GM19043 (cell line): ENCODE results near the gene SYCP3.

Experiments
- ATAC-seq: cut with Tn5 transposase; IDR thresholded peaks from one replicate; pipeline ENCODE4 v1.9.1; 2021; ENCODE audit warnings: low read depth; ENCODE audit not compliant: unreplicated experiment

The SYCP3 gene

GRCh38 chr12:101714877-101715444 is 24.3 kb downstream of the SYCP3 start:
- no peak for ATAC-seq

- ATAC-seq = no peak
These were observed 25.3 kb downstream of the SYCP3 start for GRCh38 chr12:101713930-101714329.

- ATAC-seq = no peak
These were observed 26.1 kb downstream of the SYCP3 start for GRCh38 chr12:101713059-101713682.

- ATAC-seq = no peak
These were observed 29.0 kb downstream of the SYCP3 start for GRCh38 chr12:101710288-101710687.

DNA sequence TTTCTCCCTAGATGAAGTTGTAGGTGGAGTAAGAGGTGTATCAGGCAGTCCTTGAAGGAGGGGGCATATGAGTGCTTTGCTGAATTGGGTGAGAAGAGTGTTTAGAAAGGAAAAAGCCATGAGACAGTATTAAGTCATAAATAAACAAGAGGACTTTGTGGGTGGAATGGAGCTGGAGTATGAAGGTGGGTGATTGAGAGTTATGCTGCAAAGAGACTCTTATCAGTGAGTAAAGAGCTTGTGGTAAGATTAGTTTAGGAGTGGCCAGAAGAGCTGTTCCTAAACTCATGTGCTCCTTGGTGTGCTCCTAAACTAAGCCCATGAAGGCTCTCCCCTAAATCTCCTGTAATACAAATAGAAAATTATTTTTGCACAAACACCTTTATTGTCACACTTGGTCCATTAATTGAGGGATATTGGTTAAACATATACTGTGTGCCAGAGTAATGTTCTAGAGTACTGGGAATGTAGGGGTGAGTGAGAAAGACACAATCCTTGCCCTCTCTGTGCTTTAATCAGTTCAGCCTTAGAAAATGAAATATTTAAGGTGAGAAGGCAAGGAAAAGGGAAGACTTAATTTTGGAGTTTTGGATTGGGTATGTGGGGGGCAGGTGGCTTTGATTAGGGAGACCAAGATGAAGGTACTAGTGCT is 32.0 kb downstream of the SYCP3 start:
- no peak for ATAC-seq

DNA sequence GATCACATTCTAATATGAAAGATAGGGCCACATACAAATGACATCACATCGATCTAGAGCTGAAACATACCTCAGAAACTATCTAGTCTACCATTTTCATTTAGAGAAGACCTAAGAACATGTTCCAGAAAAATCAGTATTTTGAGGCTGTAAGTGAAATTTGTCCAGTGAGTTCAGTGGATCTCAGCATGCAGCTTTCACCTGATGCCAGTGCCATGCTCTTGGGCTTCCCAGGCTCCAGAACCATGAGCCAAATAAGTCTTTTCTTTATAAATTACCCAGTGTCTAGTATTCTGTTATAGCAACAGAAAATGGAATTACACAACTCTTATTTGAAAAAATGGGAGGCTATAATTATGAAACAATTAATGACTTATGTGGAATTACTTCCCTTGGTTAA is 32.9 kb downstream of the SYCP3 start:
- no peak for ATAC-seq

DNA sequence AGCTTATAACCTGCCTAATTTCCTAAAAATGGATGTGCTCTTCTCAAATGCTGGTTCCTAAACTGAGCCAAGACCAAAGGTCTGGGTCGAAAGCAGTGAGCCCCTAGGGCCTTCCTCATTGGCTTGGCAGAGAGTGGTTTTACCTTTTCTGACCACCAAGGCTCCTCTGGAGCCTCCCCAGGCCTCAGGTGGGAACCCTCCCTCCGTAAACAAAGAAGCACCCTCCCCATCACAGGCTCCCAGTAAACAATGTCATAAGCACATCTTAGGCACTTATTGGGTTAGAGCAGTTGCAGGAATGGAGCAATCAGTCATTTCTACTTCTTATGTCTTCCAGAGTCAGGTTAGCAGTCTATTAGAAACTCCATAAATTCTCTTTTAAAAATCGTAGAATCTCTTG is 35.8 kb downstream of the SYCP3 start:
- ATAC-seq = no peak

DNA sequence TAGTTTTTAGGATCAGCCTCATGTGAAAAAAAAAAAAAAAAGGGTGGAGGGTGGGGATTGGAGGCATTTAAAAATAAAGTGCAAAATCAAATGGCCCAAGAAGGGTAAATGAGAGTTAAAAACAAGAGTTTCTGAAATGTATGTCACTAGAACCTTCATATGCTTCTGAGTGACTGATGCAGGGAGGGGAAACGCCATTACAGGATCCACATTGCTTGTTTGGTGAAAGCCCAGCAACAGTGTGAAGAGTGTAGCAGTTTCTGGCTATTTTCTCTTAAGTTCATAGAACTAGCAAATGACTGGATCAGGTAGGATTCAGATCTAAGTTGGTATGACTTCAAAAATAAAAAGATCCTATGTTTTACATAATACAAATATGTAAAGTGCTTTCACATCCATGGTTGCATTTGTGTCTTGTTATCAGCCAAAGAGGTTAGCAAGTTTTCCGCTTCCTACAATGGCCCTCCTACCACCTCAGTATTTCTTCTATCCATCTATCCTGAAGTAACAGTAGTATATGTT is 38.9 kb downstream of the SYCP3 start:
- ATAC-seq = no peak

GRCh38 chr12:101698800-101699347 is 40.4 kb downstream of the SYCP3 start:
- ATAC-seq = no peak

DNA sequence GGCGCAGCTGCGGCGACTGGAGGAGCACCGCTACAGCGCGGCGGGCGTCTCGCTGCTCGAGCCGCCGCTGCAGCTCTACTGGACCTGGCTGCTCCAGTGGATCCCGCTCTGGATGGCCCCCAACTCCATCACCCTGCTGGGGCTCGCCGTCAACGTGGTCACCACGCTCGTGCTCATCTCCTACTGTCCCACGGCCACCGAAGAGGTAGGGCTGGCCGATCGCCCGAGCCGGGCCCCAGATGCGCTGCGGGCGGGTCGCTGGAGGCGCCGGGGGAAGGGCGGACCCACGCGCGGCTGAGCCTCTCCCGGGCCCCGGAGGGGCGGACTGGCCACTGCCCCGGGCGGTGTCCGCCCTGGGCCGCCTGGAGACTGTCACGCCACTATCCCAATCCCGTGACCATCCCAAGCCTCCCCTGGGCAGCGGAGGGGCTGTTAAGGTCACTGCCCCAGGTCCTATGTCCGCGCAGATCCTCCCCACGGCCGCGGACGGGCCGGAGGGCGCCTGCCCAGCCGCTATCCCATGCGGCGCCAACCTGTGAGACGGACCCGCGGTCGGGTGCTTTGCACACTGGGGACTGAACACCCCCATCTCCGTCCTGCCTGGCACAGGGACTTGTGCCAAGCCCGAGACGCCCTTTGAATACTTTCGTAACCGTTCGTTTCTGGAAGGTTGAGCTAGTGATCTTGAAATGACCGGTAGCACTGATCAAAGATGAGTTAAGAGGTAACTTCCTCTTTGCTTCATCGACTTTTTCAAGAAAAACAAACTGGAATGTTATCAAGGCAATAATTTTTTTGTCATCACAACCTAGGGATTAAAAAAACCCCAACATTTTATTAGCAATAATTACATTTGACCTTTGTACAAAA is 41.1 kb downstream of the SYCP3 start:
- ATAC-seq = peak; percentile 28

DNA sequence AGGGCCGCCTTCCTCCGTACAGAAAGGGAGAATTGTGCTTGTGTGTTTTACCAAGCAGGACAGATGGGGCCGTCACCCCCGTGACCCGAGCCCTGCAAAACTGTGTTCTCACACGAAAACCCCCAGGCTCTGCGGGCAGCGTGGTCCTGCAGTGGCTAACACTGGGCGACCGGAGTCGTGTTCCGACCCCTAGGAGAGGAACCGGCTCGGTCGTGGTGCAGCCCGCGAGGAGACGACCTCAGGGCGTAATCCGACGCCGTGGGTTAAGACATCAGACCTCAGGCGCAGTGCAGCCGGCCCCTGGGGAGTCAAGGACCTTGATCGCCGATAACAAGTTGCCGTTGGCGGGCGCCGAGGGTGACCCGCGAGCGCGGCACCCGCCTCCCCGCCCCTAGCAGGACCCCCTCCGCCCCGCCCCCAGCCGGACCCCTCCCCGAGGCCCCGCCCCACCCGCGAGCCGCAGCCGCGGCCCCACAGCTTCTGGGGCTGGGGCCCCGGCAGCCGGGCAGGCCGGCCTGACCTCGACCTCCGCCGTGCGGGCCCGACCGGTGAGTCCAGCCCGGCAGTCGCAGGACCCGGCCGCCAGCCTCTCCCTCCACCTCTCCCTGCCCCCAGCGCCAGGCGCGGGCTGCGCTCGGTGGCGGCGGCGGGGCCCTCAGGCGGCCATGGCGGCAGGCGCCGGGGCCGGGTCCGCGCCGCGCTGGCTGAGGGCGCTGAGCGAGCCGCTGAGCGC is 41.9 kb downstream of the SYCP3 start, which contains the start of gene CHPT1:
CHPT1 (plus strand) TSS at position 444 of the 733 bp plus-strand sequence; CDS start at position 666, 222 bp downstream.
- peak; percentile 47 for ATAC-seq

DNA sequence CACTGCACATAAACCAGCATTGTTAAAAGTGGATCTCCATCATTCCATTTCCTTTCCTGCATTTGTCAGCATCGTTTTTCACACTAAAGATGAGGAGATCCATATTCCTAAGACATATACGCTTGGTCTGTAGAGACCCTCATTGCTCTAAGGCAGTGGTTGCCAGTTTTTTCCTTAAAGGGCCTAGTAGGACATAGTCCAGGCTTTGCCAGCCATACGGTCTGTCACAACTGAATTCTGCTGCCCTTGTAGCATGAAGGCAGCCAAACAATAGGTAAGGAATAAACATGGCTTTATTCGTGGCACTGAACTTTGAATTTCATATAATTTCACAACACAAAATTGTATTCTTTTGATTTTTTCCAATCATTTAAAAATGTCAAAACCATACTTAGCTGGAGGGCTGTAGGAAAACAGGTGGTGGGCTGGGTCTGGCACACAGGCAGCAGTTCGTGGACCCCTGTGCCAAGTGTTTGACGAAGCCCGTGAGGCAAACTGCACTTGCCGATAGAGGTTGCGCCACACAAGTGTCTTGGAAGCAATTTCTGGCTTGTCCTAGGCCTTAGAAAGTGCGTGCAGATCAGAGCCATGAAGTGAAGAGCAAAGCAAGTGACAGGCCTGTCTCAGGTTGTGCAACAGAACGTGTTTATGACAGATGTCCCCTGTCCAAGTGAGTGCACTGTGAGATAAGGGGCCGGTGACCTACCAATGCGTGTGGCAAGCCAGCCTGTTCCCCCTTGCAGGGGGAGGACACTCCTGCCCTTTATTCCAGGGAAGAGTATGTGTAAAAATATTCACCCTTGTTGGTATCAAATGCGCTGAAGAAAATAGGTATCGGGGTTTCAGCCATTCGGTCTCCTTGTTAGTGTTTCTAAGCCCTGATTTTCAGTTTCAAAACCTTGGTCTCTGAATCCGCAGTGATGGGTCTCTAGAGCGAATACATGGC is 42.7 kb downstream of the SYCP3 start:
- peak; percentile 28 for ATAC-seq

- ATAC-seq = no peak
These were observed 43.6 kb downstream of the SYCP3 start for GRCh38 chr12:101695706-101696105.

DNA sequence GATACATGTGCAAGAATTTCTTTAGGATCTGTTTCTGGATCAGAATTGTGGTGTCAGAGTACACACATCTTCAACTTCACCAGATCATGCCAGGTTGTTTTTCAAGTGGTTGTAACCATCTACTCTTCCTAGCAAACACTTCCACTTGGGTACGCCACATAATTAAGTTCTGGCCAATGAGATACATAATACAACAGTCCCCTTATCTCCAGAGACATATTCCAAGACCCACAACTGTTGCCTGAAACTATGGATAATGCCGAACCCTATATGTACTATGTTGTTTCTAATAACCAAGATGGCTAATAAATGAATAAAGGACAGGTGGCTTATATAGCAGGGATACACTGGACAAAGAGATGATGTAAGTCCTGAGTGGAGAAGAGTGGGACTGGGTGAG is 44.3 kb downstream of the SYCP3 start:
- ATAC-seq = no peak

GRCh38 chr12:101694297-101694848 is 44.9 kb downstream of the SYCP3 start:
- ATAC-seq = no peak

DNA sequence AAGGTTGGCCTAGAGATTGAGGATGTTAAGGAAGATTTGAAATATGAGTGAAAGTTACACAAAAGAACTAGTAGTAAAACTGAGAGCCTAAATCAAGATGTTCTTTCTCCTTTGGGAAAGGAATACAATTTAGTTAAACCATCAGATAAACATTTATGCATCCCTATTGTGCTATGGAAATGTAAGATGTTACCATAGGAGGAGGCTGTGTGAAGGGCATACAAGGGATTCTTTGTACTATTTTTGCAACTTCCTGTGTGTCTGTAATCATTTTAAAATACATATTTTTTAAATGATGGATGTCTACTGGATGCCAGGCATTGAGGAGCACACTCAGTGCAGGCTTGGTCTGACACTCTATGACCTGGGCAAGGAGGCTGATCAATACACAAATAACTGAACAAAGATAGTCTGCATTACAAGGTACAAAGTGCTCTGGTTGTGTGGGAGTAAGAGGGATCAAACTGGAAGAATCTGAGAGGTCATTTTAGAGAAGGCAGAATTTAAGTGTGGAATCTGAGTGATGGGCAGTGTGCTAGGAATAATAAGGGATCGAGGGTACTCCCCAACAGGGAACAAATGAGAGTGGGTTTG is 47.7 kb downstream of the SYCP3 start:
- ATAC-seq = no peak

DNA sequence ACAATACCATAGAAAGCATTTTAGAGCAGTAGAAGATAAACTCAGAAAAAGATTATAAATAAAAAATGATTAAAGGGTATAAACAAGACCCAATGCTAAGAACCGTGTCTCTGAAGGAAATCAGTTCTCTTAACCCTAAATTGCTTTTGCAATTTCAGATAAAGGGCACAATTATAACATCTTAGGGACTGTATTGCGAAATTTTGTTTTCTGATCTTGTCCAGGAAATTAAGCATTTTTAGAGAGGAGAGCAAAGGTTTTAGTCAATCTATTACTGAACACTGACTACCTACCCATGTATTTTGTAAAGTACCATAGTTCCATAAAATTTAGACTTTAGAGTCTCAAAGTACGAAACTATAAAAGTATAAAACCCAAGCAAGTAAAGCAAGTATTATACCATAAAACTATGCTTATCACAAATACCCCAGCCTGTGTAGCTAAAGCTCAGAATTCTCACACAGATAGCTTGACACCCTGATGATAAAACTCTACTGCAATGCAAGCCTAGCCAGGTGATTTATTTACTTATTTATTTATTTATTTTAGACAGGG is 48.6 kb downstream of the SYCP3 start:
- no peak for ATAC-seq

GRCh38 chr12:101686176-101686575 is 53.1 kb downstream of the SYCP3 start:
- no peak for ATAC-seq
